Stimulated activated CD4-positive, alpha-beta T cell treated with anti-CD3 and anti-CD28 coated beads, Interleukin-15, amount 100 ng/mL, for 1 hour (primary cell): Measurements from ENCODE around the gene NUP188.
"Not testable (repeated sequence)": the region's sequence is repeated elsewhere in the genome, so short reads cannot be mapped to it uniquely, and the experiment has no call there.

Experiments
- DNase-seq, 2 donors: peaks; one replicate each; pipeline ENCODE4 v3.0.0-alpha.2; 2020; ENCODE audit warnings: low read depth in 1 of 2, low spot score in 1 of 2

Gene NUP188

DNA sequence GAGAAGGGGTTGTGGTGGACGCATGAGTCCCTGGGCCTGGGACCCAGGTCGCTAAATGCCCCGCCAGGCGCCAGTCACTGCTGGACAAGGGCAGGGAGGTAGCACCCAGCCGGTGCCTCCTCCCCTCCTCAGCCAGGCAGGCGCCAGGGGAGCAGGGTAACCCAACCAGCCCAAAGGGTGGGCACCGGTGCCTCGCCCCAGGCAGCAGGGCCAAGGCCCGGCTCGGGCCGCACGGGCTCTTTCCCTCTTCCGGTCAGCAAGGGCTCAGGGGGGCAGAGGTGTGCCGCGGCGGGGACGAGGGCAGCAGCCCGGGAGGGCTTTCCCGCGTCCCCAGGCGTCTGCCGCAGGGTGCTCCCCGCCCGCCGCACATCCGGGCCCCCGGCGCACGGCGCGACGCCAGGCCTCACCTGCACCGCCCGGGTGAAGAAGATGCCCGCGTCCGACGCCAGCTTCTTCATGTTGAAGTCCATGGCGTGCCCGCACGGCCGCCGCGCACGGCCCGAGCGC is 80.2 kb downstream of the NUP188 start:
- peak in 1 of 2 donors; percentile 62 for DNase-seq

DNA sequence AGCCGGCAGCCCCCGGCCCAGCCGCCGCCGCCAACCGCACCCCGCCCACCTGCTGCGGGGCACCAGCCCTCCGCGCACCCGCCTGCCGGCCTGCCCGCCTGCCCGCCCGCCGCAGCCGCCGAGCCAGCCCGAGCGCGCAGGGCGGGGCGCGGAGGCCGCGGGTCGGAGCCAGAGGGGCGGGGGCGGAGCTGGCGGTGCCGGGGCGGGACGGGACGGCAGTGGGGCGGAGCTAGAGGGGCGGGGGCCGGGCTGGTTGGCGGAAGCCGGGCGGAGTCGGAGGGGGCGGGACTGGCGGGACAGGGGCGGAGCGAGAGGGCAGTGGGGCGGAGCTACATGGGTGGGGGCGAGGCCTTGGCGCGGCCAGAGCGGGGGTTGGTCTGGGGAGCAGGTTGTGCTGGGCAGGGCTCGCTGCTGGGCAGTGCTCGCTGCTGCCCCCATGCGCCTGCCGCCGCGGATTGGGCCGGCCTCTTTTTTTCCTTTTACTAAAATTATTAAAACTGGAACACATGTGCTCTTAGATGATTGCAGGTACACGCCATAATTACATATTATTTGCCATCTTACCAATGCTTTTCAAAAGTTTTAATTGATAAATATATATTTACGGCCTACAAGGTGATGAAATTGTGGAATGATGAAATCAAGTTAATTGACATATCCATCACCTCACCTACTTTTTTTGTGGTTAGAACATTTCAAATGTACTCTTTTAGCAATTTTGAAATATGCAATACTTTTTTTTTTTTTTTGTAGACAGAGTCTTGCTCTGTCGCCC is 80.9 kb downstream of the NUP188 start, which contains the start of gene SH3GLB2:
SH3GLB2 (minus strand) TSS at position 140 of the 775 bp plus-strand sequence. CDS start 177 bp downstream, outside the sequence.
- DNase-seq, result peak; percentile 92 to 96

DNA sequence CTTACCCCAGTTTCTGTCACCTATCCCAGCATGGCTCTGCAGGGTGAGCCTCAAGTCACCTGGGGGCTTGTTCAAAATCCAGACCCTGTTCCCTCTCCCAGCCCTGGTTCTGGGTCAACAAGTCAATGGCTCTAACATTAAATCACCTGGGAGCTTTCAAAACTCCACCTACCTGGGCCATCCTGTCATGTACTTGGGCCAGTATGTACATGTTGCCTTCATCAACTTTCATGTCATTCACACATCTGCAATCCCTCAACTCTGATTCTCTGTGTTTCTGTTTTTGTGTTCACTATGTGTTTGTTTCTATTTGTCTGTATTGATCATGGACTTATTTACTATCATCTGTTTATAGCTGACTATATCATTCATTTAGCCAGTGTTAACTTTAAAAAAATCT is 82.7 kb downstream of the NUP188 start:
- DNase-seq, result no peak

GRCh38 chr9:129031514-129031913 is 84.0 kb downstream of the NUP188 start:
- DNase-seq, result no peak

GRCh38 chr9:129032541-129033159 is 85.2 kb downstream of the NUP188 start:
- no peak for DNase-seq

DNA sequence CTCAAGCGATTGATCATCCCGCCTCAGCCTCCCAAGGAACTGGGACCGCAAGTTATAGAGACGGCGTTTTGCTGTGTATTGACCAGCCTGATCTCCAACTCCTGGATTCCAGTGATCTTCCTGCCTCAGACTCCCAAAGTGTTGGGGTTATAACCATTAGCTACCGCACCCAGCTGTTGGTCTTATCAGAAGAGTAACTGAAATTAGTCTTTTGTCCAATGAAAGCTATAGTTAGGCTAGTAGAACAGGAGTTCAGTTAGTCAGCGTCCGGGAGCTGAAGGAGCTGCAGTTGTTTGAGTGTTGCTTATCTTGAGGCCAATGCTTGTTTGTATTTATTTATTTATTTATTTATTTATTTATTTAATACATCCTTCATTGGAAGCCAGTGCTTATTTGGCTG is 85.7 kb downstream of the NUP188 start:
- DNase-seq, result no peak

DNA sequence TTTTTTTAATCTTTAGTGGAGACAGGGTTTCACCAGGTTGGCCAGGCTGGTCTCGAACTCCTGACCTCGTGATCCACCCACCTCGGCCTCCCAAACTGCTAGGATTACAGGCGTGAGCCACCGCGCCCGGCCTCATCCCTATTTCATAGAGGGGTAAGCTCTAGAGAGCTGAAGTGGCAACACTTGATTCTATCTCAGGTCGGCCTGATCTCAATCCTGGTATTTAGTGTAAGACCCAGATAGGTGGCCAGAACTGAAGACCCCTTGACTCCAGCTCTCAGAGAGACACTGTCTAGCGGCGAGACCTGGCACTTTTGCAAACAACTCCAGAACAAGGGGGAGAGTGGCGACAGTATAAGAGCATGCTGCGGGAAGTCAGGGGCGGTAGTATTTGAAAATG is 88.3 kb downstream of the NUP188 start:
- DNase-seq, result not testable (repeated sequence)

GRCh38 chr9:129036241-129036922 is 88.9 kb downstream of the NUP188 start, which contains the start of gene MIGA2:
TSS of gene MIGA2 (plus strand) at chr9:129036626. CDS start at chr9:129040595, 3,969 bp downstream.
- peak; percentile 81 to 89 for DNase-seq

GRCh38 chr9:129036923-129037766 is 89.6 kb downstream of the NUP188 start:
- no peak for DNase-seq

DNA sequence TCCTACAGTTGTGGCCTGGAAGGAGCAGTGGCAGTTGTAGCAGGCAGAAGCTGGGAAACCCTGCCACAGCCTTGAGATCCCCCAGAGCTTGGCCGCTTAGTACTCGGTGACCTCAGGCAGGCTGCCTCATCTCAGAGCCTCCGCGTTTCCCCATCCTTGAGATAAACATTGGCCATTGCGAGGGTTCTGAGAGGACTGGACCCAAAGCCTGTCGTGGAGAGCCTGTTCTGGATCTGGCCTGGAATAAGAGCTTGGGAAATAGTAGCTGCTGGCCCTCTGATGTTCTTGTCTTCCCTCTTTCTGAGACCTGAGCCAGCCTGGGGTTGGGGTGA is 90.2 kb downstream of the NUP188 start:
- DNase-seq, result no peak

GRCh38 chr9:129038109-129038852 is 90.8 kb downstream of the NUP188 start:
- no peak for DNase-seq

- DNase-seq, result no peak
Observed at GRCh38 chr9:129040113-129040643, 92.7 kb downstream of the NUP188 start.

GRCh38 chr9:129042016-129042415 is 94.5 kb downstream of the NUP188 start:
- no peak for DNase-seq

DNA sequence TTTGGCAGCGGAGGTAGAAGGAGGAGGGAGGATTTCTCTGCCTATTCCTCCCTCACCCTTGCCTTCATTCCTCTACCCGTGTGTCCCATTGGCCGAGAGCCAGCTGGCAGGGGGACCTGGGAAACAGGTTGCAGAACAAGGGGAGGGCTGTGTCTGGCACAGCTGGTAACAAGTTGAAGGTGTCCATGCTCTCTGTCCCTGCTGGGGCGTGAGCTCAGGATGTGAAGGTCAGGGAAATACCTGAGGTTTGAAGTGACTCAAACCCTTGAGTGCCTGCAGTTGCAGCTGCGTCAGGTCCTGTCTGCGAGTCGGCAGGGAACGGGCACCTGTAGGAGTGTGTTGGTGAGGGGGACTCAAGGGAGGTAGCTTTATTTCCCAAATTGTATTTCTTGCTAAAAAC is 105.1 kb downstream of the NUP188 start:
- DNase-seq, result no peak

DNA sequence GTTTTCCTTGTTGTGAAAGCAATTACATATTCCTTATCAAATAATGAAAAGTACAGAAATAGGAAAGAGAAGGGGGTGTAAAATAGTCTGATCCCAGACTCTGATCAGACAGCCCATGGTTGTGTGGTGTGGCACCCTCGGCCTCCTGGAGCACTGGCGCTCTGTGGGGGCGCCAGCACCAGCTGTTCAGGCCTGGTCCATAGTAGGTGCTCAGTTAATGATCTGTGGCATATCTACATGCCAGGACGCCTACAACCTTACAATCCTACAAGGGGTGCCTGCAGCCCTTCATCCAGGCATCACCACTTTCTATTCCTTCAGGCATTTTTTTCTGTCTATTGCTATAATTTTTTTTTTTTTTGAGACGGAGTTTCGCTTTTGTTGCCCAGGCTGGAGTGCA is 105.5 kb downstream of the NUP188 start:
- DNase-seq, result no peak

DNA sequence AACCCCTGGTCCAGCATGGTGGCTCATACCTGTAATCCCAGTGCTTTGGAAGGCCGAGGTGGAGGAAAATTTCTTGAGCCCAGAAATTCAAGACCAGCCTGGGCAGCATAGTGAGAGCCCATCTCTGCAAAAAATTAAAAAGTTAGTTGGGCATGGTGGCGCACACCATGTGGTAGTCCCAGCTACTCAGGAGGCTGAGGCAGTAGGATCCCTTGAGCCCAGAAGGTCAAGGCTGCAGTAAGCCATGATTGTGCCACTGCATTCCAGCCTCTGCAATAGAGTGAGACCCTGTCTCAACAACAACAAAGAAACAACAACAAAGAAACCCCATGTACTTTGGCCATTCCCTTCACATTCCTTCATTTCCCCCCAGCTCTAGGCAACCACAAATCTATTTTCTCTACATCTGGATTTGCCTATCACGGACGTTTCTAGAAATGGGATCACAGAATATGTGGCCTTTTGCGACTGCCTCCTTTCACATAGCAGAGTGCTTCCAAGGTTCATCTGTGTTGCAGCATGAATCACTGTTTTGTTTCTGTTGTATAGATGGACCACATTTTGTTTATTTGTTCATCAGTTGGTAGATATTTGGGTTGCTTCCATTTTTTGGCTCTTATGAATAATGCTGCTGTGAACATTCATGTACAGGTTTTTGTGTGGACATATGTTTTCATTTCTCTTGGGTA is 106.8 kb downstream of the NUP188 start:
- DNase-seq, result no peak
